HEK293T (cell line): ENCODE data around the gene FBXO38.

Source experiments
- CTCF ChIA-PET: fragments of 350-600 bp; formaldehyde crosslinking; extraction: SDS; loops from one replicate; lab custom pipeline; 2021; ENCODE audit warnings: antibody characterized with exemption, inconsistent platforms; lab: Yijun Ruan, JAX
- POLR2A ChIA-PET: fragments of 350-600 bp; formaldehyde crosslinking; extraction: SDS; loops from one replicate; lab custom pipeline; 2020; ENCODE audit warnings: antibody characterized with exemption, inconsistent platforms; lab: Yijun Ruan, JAX
- DNase-seq: peaks from one replicate; pipeline ENCODE4 v3.0.0; 2012; ENCODE audit warnings: mixed read lengths; ENCODE audit errors: extremely low spot score
- ARNT ChIP-seq: fragments of 450-650 bp; IDR thresholded peaks from 2 replicates; pipeline ENCODE4 v1.6.1; 2017; ENCODE audit warnings: mild to moderate bottlenecking
- BHLHE40 ChIP-seq: fragments of 450-650 bp; IDR thresholded peaks from 2 replicates; pipeline ENCODE4 v1.6.1; 2016; ENCODE audit warnings: mild to moderate bottlenecking, moderate library complexity, borderline replicate concordance
- CTBP1 ChIP-seq: fragments of 450-650 bp; IDR thresholded peaks from 2 replicates; pipeline ENCODE4 v1.6.1; 2016; ENCODE audit warnings: borderline replicate concordance
- ELF4 ChIP-seq: fragments of 450-650 bp; IDR thresholded peaks from 2 replicates; pipeline ENCODE4 v1.6.1; 2017; ENCODE audit warnings: antibody characterized with exemption
- FOXA1 ChIP-seq: fragments of 450-650 bp; IDR thresholded peaks from 2 replicates; pipeline ENCODE4 v1.6.1; 2016; ENCODE audit warnings: mild to moderate bottlenecking
- FOXK2 ChIP-seq: fragments of 450-650 bp; IDR thresholded peaks from 2 replicates; pipeline ENCODE4 v1.6.1; 2016; ENCODE audit warnings: mild to moderate bottlenecking
- FOXM1 ChIP-seq: fragments of 450-650 bp; IDR thresholded peaks from 2 replicates; pipeline ENCODE4 v1.6.1; 2017; ENCODE audit warnings: mild to moderate bottlenecking, borderline replicate concordance
- HDGF ChIP-seq: fragments of 450-650 bp; IDR thresholded peaks from 2 replicates; pipeline ENCODE4 v1.6.1; 2017; ENCODE audit warnings: antibody characterized with exemption, borderline replicate concordance
- L3MBTL2 ChIP-seq: fragments of 450-650 bp; conservative IDR thresholded peaks from 2 replicates; pipeline ENCODE4 v1.6.1; 2016; ENCODE audit warnings: mild to moderate bottlenecking
- LEF1 ChIP-seq: fragments of 450-650 bp; IDR thresholded peaks from 2 replicates; pipeline ENCODE4 v1.6.1; 2017; ENCODE audit warnings: mild to moderate bottlenecking, borderline replicate concordance
- NFRKB ChIP-seq: fragments of 450-650 bp; IDR thresholded peaks from 2 replicates; pipeline ENCODE4 v1.6.1; 2016; ENCODE audit warnings: mild to moderate bottlenecking, moderate library complexity
- SP1 ChIP-seq: fragments of 450-650 bp; IDR thresholded peaks from 2 replicates; pipeline ENCODE4 v1.6.1; 2017
- SUZ12 ChIP-seq: fragments of 450-650 bp; IDR thresholded peaks from 2 replicates; pipeline ENCODE4 v1.6.1; 2016; ENCODE audit warnings: mild to moderate bottlenecking
- TARDBP ChIP-seq: fragments of 450-650 bp; IDR thresholded peaks from 2 replicates; pipeline ENCODE4 v1.6.1; 2016
- ZNF384 ChIP-seq: fragments of 450-650 bp; IDR thresholded peaks from 2 replicates; pipeline ENCODE4 v1.6.1; 2016
- TF ChIP-seq, protein P1 (sequence below): fragments of 450-650 bp; IDR thresholded peaks from 2 replicates; pipeline ENCODE4 v1.6.1; 2016

FBXO38 gene

DNA sequence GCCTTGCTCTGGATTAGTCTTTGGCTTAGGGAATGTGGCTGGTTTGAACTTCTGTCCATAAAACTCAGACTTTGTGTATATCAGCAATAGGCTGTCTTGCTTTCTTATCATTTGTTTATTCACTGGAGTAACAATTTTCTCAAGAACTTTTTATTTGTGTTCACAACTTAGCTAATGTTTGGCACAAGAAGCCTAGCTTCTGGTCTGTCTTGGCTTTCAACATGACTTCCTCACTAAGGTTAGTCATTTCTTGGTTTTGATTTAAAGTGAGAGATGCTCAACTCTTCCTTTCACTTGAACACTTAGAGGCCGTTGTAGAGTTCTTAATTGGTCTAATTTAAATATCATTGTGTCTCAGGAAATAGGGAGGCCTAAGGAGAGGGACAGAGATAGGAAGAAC is 4.9 kb downstream of the FBXO38 start:
- ChIA-PET POLR2A (no interaction called here), CTCF (no interaction called here)
- DNase-seq, result no peak
- no peak for TF ChIP-seq BHLHE40
- TF ChIP-seq TARDBP, result no peak
- TF ChIP-seq L3MBTL2, result no peak
- TF ChIP-seq ARNT, result no peak
- no peak for TF ChIP-seq NFRKB
- TF ChIP-seq FOXA1, result no peak
- no peak for TF ChIP-seq FOXM1
- TF ChIP-seq ZNF384, result no peak
- TF ChIP-seq, protein P1, sequence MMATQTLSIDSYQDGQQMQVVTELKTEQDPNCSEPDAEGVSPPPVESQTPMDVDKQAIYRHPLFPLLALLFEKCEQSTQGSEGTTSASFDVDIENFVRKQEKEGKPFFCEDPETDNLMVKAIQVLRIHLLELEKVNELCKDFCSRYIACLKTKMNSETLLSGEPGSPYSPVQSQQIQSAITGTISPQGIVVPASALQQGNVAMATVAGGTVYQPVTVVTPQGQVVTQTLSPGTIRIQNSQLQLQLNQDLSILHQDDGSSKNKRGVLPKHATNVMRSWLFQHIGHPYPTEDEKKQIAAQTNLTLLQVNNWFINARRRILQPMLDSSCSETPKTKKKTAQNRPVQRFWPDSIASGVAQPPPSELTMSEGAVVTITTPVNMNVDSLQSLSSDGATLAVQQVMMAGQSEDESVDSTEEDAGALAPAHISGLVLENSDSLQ, result no peak
- no peak for TF ChIP-seq CTBP1
- TF ChIP-seq SUZ12, result no peak

DNA sequence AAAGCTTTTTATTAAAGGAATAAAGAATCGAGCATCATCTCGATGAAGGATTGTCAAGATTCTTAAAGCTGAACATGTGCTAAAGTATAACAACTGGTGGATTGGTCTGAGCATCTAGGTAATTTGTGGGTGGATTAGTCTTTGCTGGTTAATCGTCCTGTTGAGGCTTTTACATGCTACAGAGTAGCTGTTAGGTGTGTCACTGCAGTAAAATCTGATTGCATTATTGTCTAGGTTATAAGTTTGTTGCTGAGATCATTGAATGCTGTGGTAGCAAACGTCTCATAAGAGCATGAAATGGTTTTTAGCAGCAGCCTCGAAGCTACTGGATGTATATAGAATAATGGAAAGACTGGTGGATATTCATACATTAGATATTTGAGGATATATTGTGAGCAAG is 7.2 kb downstream of the FBXO38 start:
- ChIA-PET POLR2A (no interaction called here), CTCF (no interaction called here)
- TF ChIP-seq CTBP1 (no peak), ZNF384 (no peak), FOXM1 (no peak), HDGF (no peak), SP1 (no peak), SUZ12 (no peak), BHLHE40 (no peak), FOXK2 (no peak), ARNT (no peak), TARDBP (no peak), ELF4 (no peak), FOXA1 (no peak), L3MBTL2 (no peak), NFRKB (no peak), LEF1 (no peak)
- TF ChIP-seq, protein P1, result no peak
- DNase-seq, result no peak

DNA sequence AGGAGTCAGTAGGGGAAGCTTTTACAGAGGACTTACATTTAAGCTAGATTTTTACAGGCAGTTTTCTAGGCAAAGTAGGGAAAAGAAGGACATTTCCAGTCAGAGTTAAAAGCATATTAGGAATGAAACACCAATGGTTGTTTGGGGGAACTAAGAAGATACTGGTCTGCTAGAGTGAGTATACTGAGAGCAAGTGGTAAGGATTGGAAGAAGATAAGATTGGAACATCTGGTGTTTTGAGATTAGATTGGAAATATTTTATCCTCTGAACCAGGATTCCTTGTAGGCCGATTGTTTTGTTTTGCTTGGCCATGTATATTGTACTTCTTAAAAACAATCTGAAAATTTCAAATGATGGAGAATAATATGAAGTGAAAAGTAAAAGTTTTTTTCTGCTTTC is 7.7 kb downstream of the FBXO38 start:
- ChIA-PET CTCF (no interaction called here), POLR2A (no interaction called here)
- TF ChIP-seq, protein P1, result no peak
- TF ChIP-seq FOXA1, result no peak
- no peak for TF ChIP-seq L3MBTL2
- TF ChIP-seq FOXM1, result no peak
- TF ChIP-seq HDGF, result no peak
- no peak for TF ChIP-seq ELF4
- no peak for TF ChIP-seq SUZ12
- no peak for TF ChIP-seq ZNF384
- TF ChIP-seq SP1, result no peak
- no peak for TF ChIP-seq FOXK2
- TF ChIP-seq CTBP1, result no peak
- no peak for TF ChIP-seq LEF1
- TF ChIP-seq BHLHE40, result no peak
- TF ChIP-seq TARDBP, result no peak
- no peak for DNase-seq

DNA sequence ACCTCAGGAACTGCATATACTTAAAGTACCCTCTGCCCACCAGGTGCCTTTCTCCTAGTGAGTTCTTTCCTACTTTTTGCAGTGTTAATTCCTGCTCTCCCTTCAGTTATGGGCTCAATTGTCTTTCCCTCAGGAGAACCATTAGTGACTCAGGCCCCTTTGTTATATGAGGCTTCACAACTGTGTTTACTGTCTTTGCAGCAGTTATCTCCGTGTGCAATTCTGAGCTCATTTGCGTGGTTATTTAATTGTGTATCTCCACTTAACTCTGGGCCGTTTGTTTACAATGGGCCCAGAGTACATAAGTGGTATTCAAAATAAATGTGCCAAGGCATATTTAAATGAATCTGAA is 9.6 kb downstream of the FBXO38 start:
- DNase-seq, result no peak
- POLR2A ChIA-PET, result no interaction called here
- TF ChIP-seq SUZ12 (no peak), ELF4 (no peak), FOXM1 (no peak)
- CTCF ChIA-PET, result no interaction called here

DNA sequence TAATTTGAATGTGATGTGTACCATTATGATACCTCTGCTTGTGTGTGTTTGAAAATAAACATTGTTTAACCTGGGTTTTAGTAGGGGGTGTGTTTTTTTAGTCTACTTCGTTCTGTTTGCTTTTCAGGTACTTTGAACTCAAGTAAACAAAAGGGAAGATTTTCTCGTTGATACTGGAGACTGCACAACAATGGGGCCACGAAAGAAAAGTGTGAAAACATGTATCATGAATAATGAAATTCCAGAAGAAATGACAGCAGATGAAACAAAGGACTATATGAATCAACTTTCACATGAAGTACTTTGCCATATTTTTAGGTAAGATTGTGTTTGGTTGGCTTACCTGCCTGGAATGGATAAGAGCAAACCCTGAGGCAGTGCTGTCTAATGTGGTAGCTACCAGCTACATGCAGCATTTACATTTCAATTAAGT is 10.8 kb downstream of the FBXO38 start:
- DNase-seq, result no peak
- POLR2A ChIA-PET, result no interaction called here
- TF ChIP-seq FOXA1, result no peak
- TF ChIP-seq FOXM1, result no peak
- no peak for TF ChIP-seq NFRKB
- no peak for TF ChIP-seq SP1
- TF ChIP-seq CTBP1, result no peak
- TF ChIP-seq LEF1, result no peak
- no peak for TF ChIP-seq ARNT
- TF ChIP-seq FOXK2, result no peak
- TF ChIP-seq, protein P1, result no peak
- TF ChIP-seq SUZ12, result no peak
- no peak for TF ChIP-seq BHLHE40
- TF ChIP-seq ELF4, result no peak
- TF ChIP-seq L3MBTL2, result no peak
- TF ChIP-seq ZNF384, result no peak
- no peak for TF ChIP-seq HDGF
- TF ChIP-seq TARDBP, result no peak
- CTCF ChIA-PET, result no interaction called here

DNA sequence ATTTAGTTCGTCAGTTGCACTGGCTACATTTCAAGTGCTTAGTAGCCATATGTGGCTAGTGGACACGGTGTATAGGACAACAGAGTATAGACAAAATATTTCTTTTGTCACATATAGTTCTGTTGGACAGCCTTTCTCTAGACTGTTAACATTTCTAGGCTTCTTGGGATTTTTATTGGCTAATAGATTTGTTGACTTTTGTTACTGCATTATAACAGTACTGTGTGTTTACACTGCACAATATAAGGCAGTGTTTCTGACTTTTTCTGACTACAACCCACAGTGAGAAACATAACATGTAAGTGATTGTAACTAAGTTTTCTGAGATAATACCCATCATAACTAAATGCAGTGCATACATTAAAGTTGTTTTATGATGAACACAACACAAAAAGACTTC is 11.3 kb downstream of the FBXO38 start:
- ChIA-PET CTCF (no interaction called here), POLR2A (no interaction called here)
- TF ChIP-seq FOXM1 (no peak), CTBP1 (no peak), FOXK2 (no peak), LEF1 (no peak), TARDBP (no peak), L3MBTL2 (no peak), ZNF384 (no peak), ELF4 (no peak), SP1 (no peak), BHLHE40 (no peak), HDGF (no peak), FOXA1 (no peak), SUZ12 (no peak), ARNT (no peak), NFRKB (no peak)
- TF ChIP-seq, protein P1, result no peak
- no peak for DNase-seq
